VCaP (cell line): ENCODE results near the gene DNAH8.
"Not testable (repeated sequence)": the region's sequence is repeated elsewhere in the genome, so short reads cannot be mapped to it uniquely, and the experiment has no call there.

Experiments
- H3K27ac ChIP-seq: fragments of 450-650 bp; 2 replicates; pipeline ENCODE4 v1.5.1; 2017
- TF ChIP-seq, protein P1 (sequence below): fragments of 450-650 bp; conservative IDR thresholded peaks from 2 replicates; pipeline ENCODE4 v1.5.1; 2017; ENCODE audit warnings: mild to moderate bottlenecking, moderate library complexity

Gene DNAH8

DNA sequence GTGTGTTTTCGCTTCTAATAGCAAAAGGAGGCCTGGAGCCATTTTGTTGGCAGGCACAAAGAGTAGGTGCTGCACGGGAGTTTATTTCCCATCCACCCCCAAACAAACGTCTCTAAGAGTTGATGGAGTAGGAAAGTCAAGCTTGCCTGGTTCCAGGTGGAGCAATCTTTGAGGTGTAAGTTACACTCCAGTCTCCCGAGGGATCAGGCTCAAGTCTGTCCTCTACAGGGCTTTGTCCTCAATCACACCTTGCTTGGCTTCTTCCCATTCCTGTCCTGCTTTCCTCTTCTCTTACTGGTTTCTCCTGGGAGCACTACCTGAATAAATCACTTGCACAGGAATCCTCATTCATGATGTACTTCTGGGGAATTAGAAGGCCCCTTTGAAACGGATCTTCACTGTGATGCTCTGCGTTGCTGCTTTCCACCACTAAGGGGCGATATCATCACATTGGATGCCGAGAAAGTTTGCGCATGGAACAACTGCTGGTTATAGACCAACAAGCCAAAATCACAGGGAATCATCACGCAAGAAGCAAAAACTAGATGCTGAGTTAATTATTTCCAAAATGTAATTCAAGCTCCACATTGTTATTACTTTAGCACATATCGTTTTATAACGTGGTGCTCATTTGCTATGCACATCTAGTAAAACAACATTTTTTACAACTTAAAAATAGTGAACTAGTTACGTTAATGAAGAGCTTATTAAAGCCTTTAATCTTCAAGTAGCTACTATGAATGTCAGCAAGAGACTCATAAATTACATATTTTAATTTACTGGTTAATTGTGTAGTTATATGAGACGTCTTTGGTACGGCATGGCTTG, 156.8 kb downstream of the DNAH8 start:
- TF ChIP-seq, protein P1, sequence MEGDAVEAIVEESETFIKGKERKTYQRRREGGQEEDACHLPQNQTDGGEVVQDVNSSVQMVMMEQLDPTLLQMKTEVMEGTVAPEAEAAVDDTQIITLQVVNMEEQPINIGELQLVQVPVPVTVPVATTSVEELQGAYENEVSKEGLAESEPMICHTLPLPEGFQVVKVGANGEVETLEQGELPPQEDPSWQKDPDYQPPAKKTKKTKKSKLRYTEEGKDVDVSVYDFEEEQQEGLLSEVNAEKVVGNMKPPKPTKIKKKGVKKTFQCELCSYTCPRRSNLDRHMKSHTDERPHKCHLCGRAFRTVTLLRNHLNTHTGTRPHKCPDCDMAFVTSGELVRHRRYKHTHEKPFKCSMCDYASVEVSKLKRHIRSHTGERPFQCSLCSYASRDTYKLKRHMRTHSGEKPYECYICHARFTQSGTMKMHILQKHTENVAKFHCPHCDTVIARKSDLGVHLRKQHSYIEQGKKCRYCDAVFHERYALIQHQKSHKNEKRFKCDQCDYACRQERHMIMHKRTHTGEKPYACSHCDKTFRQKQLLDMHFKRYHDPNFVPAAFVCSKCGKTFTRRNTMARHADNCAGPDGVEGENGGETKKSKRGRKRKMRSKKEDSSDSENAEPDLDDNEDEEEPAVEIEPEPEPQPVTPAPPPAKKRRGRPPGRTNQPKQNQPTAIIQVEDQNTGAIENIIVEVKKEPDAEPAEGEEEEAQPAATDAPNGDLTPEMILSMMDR = peak; percentile 91
- H3K27ac ChIP-seq = peak overlapping the region; percentile 18; the same call in 1 of the 2 replicates

DNA sequence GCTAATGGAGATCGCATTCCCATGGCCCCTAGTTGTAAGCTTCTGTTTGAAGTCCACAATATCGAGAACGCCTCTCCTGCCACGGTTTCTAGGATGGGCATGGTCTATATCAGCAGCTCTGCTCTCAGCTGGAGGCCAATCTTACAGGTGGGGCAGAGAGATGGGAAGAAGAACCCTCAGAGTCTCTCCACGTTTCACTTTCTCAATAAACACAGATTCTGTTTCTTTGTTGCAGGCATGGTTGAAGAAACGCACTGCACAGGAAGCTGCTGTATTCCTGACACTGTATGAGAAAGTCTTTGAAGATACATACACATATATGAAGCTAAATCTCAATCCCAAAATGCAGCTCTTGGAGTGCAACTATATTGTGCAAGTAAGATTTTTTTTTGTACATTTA, 157.9 kb downstream of the DNAH8 start:
- no peak overlapping the region for H3K27ac ChIP-seq
- TF ChIP-seq, protein P1 = no peak

- not testable (repeated sequence) for H3K27ac ChIP-seq
Measured at GRCh38 chr6:38873816-38874215, 158.7 kb downstream of the DNAH8 start.

DNA sequence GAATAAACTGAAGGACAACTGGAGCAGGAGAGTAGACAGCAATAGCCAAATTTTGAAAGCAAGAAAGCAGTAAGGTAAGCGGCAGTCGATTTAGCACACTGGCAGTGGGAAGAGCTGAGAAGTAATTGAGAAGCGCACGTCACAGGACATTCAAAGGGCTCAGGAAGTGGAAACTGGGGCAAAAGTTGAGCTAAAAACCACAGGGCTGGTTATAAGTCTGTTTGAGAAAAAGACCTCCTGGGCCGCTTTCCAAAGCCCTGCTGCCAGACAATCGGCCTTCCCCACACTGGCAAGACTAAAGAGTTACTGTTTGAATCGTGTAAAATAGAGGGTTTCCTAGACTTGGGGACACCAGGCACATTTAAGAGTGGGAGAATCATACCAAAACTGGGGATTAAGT, 161.4 kb downstream of the DNAH8 start:
- H3K27ac ChIP-seq = no peak overlapping the region
- TF ChIP-seq, protein P1 = no peak

- no peak overlapping the region for H3K27ac ChIP-seq
- TF ChIP-seq, protein P1 = no peak
Measured at GRCh38 chr6:38877721-38878120, 162.6 kb downstream of the DNAH8 start.

DNA sequence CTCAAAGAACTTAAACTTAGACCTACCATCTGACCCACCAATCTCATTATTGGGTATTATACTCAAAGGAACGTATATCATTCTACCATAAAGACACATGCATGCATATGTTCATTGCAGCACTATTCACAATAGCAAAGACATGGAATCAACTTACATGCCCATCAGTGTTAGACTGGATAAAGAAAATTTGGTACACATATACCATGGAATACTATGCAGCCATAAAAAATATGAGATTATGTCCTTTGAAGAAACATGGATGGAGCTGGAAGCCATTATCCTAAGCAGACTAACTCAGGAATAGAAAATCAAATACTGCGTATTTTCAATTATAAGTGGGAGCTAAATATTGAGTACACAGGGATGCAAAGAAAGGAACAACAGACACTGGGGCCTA, 167.0 kb downstream of the DNAH8 start:
- H3K27ac ChIP-seq = no peak overlapping the region
- TF ChIP-seq, protein P1 = no peak

GRCh38 chr6:38897507-38897906, 182.4 kb downstream of the DNAH8 start:
- TF ChIP-seq, protein P1 = no peak
- no peak overlapping the region for H3K27ac ChIP-seq

- TF ChIP-seq, protein P1 = no peak
- H3K27ac ChIP-seq = no peak overlapping the region
Measured at GRCh38 chr6:38901802-38902522, 186.9 kb downstream of the DNAH8 start.
